ENCODE data around the gene WDPCP.
"Not testable (repeated sequence)": the region's sequence is repeated elsewhere in the genome, so short reads cannot be mapped to it uniquely, and the experiment has no call there.

DNA sequence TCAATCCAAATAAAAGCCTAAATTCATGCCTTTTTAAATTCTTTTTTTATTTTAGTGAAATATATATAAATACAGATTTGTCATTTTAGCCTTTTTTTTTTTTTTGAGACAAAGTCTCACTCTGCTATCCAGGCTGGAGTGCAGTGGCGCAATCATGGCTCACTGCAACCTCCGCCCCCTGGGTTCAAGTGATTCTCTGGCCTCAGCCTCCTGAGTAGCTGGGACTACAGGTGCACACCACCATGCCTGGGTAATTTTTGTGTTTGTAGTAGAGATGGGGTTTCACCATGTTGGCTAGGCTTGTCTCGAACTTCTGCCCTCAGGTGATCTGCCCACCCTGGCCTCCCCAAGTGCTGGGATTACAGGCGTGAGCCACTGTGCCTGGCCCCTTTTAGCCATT, 513.9 kb downstream of the WDPCP start:
- TF ChIP-seq REST (IDR thresholded peaks at IDR 0.05); CTCF (IDR thresholded peaks at IDR 0.05; ENCODE audit: low read depth, low read length, missing input control); YY1 (IDR thresholded peaks at IDR 0.05): not testable (repeated sequence)
- TF ChIP-seq, protein P1, sequence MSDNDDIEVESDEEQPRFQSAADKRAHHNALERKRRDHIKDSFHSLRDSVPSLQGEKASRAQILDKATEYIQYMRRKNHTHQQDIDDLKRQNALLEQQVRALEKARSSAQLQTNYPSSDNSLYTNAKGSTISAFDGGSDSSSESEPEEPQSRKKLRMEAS (IDR thresholded peaks at IDR 0.05): not testable (repeated sequence)
- TF ChIP-seq, protein P2, sequence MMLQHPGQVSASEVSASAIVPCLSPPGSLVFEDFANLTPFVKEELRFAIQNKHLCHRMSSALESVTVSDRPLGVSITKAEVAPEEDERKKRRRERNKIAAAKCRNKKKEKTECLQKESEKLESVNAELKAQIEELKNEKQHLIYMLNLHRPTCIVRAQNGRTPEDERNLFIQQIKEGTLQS (IDR thresholded peaks at IDR 0.05): not testable (repeated sequence)
